IPS-18a (cell line): ENCODE results near the gene SMPD1.

Experiments
- H3K27ac ChIP-seq: one replicate; pipeline ENCODE4 v1.5.1; 2013; ENCODE audit warnings: low read length
- H3K27me3 ChIP-seq: one replicate; pipeline ENCODE4 v1.6.1; 2013; ENCODE audit warnings: mild to moderate bottlenecking, low read length; ENCODE audit not compliant: control insufficient read depth, insufficient read depth
- H3K36me3 ChIP-seq: one replicate; pipeline ENCODE4 v1.6.1; 2013; ENCODE audit warnings: low read depth, low read length; ENCODE audit not compliant: control insufficient read depth
- H3K4me1 ChIP-seq: one replicate; pipeline ENCODE4 v1.6.1; 2013; ENCODE audit warnings: low read depth, low read length; ENCODE audit not compliant: control insufficient read depth
- H3K4me3 ChIP-seq: one replicate; pipeline ENCODE4 v1.5.1; 2013; ENCODE audit warnings: low read length
- H3K9ac ChIP-seq: one replicate; pipeline ENCODE4 v1.6.1; 2013; ENCODE audit warnings: mild to moderate bottlenecking, low read length, moderate library complexity
- H3K9me3 ChIP-seq: one replicate; pipeline ENCODE4 v1.6.1; 2013; ENCODE audit warnings: low read depth, low read length; ENCODE audit not compliant: control insufficient read depth

SMPD1 gene

GRCh38 chr11:6419009-6419631 lies 28.8 kb downstream of the SMPD1 start, which contains the start of gene APBB1:
APBB1 (minus strand) TSS chr11:6419094; CDS start chr11:6411347, 7,747 bp downstream.
- Histone ChIP-seq H3K36me3 (no peaks in the 10 kb centered on the region), H3K9ac (peak within 1 kb of the TSS; percentile 74), H3K27ac (no peak within 1 kb of the TSS), H3K4me1 (no peaks in the 10 kb centered on the region), H3K9me3 (no peaks in the 10 kb centered on the region), H3K4me3 (peak within 1 kb of the TSS; percentile 75), H3K27me3 (peaks cover 20% of the 10 kb centered on the region)

GRCh38 chr11:6420677-6421076 lies 30.4 kb downstream of the SMPD1 start:
- no peaks in the 10 kb centered on the region for H3K9me3 ChIP-seq
- H3K4me3 ChIP-seq, result no peak overlapping the region
- peaks cover 20% of the 10 kb centered on the region for H3K27me3 ChIP-seq
- no peak overlapping the region for H3K27ac ChIP-seq
- no peaks in the 10 kb centered on the region for H3K36me3 ChIP-seq
- H3K4me1 ChIP-seq, result no peaks in the 10 kb centered on the region
- H3K9ac ChIP-seq, result no peak overlapping the region

GRCh38 chr11:6427516-6427915 lies 37.2 kb downstream of the SMPD1 start:
- H3K27me3 ChIP-seq, result no peaks in the 10 kb centered on the region
- H3K36me3 ChIP-seq, result no peaks in the 10 kb centered on the region
- no peak overlapping the region for H3K27ac ChIP-seq
- H3K9me3 ChIP-seq, result no peaks in the 10 kb centered on the region
- no peak overlapping the region for H3K4me3 ChIP-seq
- H3K4me1 ChIP-seq, result peaks cover 5% of the 10 kb centered on the region
- no peak overlapping the region for H3K9ac ChIP-seq

- Histone ChIP-seq H3K4me1 (peaks cover 5% of the 10 kb centered on the region), H3K9me3 (no peaks in the 10 kb centered on the region), H3K27ac (no peak overlapping the region), H3K36me3 (no peaks in the 10 kb centered on the region), H3K9ac (no peak overlapping the region), H3K27me3 (no peaks in the 10 kb centered on the region), H3K4me3 (no peak overlapping the region)
These were observed 41.6 kb downstream of the SMPD1 start for GRCh38 chr11:6431861-6432260.

GRCh38 chr11:6433998-6434660 lies 43.9 kb downstream of the SMPD1 start:
- H3K27me3 ChIP-seq, result no peaks in the 10 kb centered on the region
- no peaks in the 10 kb centered on the region for H3K36me3 ChIP-seq
- H3K27ac ChIP-seq, result no peak overlapping the region
- no peaks in the 10 kb centered on the region for H3K4me1 ChIP-seq
- H3K9me3 ChIP-seq, result no peaks in the 10 kb centered on the region
- no peak overlapping the region for H3K9ac ChIP-seq
- no peak overlapping the region for H3K4me3 ChIP-seq

- H3K27ac ChIP-seq, result no peak overlapping the region
- no peak overlapping the region for H3K4me3 ChIP-seq
- H3K9ac ChIP-seq, result no peak overlapping the region
- no peaks in the 10 kb centered on the region for H3K4me1 ChIP-seq
- H3K36me3 ChIP-seq, result no peaks in the 10 kb centered on the region
- no peaks in the 10 kb centered on the region for H3K27me3 ChIP-seq
- no peaks in the 10 kb centered on the region for H3K9me3 ChIP-seq
These were observed 47.1 kb downstream of the SMPD1 start for GRCh38 chr11:6437423-6437822.

- H3K9me3 ChIP-seq, result no peaks in the 10 kb centered on the region
- H3K9ac ChIP-seq, result no peak overlapping the region
- no peaks in the 10 kb centered on the region for H3K27me3 ChIP-seq
- H3K4me3 ChIP-seq, result no peak overlapping the region
- H3K4me1 ChIP-seq, result no peaks in the 10 kb centered on the region
- H3K27ac ChIP-seq, result no peak overlapping the region
- H3K36me3 ChIP-seq, result no peaks in the 10 kb centered on the region
These were observed 47.7 kb downstream of the SMPD1 start for GRCh38 chr11:6437993-6438392.

- H3K4me1 ChIP-seq, result no peaks in the 10 kb centered on the region
- H3K27me3 ChIP-seq, result no peaks in the 10 kb centered on the region
- H3K36me3 ChIP-seq, result no peaks in the 10 kb centered on the region
- H3K9me3 ChIP-seq, result no peaks in the 10 kb centered on the region
- H3K9ac ChIP-seq, result no peak overlapping the region
- no peak overlapping the region for H3K27ac ChIP-seq
- H3K4me3 ChIP-seq, result no peak overlapping the region
These were observed 48.8 kb downstream of the SMPD1 start for GRCh38 chr11:6438979-6439571.

- Histone ChIP-seq H3K4me3 (no peak within 1 kb of the TSS), H3K36me3 (no peaks in the 10 kb centered on the region), H3K4me1 (no peaks in the 10 kb centered on the region), H3K9ac (no peak within 1 kb of the TSS), H3K9me3 (no peaks in the 10 kb centered on the region), H3K27ac (no peak within 1 kb of the TSS), H3K27me3 (no peaks in the 10 kb centered on the region)
These were observed 50.7 kb downstream of the SMPD1 start, which contains the start of gene HPX for GRCh38 chr11:6440906-6441358. HPX (minus strand) TSS chr11:6440987; CDS start chr11:6440963, 24 bp downstream.

GRCh38 chr11:6442441-6442840 lies 52.2 kb downstream of the SMPD1 start:
- no peaks in the 10 kb centered on the region for H3K36me3 ChIP-seq
- H3K27me3 ChIP-seq, result no peaks in the 10 kb centered on the region
- no peak overlapping the region for H3K4me3 ChIP-seq
- no peaks in the 10 kb centered on the region for H3K4me1 ChIP-seq
- no peak overlapping the region for H3K27ac ChIP-seq
- H3K9ac ChIP-seq, result no peak overlapping the region
- H3K9me3 ChIP-seq, result no peaks in the 10 kb centered on the region

- Histone ChIP-seq H3K9ac (no peak overlapping the region), H3K4me3 (no peak overlapping the region), H3K4me1 (no peaks in the 10 kb centered on the region), H3K9me3 (no peaks in the 10 kb centered on the region), H3K27me3 (no peaks in the 10 kb centered on the region), H3K36me3 (no peaks in the 10 kb centered on the region), H3K27ac (no peak overlapping the region)
These were observed 53.2 kb downstream of the SMPD1 start for GRCh38 chr11:6443269-6444003.
